A549 treated with DMSO at 1 μM for 4 hours (cell line): ENCODE data around the gene MBD3L2B. TPM values are rescaled to one million over a fixed set of nuclear protein-coding genes. Genes with fewer than 3 reads are reported as not detected.

Experiments
- total RNA-seq: library from RNA; stranded (reverse); fragments of 200-300 nt; extraction: Qiagen RNA extraction; gene quantifications from 5 replicates; pipeline ENCODE4 v1.2.3, GENCODE V29; 2022; ENCODE audit warnings: low read depth

MBD3L2B gene
- not detected in 5 replicates for total RNA-seq

DNA sequence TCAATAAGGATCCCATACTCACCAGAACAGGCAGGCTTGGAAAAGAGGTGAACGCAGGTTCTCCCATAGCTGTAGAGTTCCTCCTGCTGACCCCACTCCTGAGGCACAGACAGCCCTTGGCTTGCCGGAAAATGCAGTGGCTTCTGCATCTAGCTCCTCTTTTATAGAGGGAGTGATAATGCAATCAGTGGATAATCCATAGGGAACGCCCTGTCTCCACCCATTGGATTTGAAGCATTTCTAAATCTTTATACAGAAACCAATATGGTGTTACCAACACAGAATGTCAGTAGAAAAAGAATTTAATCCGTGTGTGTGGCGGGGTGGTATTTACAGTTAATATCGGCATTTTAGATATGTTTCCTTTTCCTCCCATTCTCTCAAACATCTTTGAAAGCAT lies at the start of gene MBD3L2B:
Gene MBD3L2B (minus strand): TSS at position 101 of the 400 bp plus-strand sequence. CDS start 34 bp downstream, at position 67.

DNA sequence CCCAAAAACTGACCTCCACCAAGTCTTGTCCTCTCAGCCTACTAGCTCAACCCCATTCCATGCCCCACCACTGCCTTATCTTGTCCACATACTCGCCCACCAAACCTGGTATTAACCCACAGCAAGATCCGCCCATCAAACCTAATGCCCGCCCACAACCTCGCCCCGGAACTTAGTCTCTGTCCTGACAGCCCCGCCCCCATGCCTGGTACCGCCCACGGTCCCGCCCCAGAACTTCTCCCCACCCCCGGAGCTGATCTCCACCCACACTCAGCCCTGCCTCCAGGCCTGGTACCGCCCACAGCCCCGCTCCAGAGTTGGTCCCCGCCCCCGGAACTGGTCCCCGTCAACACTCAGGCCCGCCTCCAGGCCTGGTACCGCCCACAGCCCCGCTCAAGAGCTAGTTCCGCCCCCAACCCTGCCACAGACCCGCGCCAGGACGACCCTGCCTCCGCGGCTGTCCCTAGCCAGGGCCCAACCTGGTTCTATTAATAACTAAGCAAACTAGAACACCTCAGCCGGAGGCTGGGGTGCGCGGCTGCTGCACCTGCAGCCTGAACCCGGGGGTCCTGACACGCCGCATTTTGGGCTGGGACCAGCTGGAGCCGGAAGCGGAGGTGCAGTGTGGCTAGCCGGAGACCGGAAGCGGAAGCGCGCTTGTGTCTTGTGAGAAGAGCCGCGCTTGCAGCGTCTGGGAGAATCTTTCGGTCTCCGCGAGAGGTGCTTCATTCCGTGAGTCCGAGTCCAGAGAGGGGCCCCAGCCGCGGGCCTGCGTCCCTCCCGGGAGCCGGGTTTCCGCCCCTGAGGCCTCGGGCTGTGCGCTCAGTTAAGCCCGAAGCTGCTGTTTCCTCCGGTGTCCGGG lies 48.0 kb upstream of the MBD3L2B start, which contains the start of gene ZNF557:
Gene ZNF557 (plus strand): TSS at position 662 of the 862 bp plus-strand sequence. CDS start 5,372 bp downstream, outside the sequence.

DNA sequence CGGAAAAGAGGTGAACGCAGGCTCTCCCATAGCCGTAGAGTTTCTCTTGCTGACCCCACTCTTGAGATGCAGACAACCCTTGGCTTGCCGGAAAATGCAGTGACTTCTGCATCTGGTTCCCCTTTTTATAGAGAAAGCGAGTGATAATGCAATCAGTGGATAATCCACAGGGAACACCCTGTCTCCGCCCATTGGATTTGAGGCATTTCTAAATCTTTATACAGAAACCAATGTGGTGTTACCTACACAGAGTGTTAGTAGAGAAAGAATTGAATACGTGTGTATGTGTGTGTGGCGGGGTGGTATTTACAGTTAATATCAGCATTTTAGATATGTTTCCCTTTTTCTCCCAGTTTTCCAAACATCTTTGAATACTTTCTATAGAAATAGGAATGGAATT lies 37.3 kb upstream of the MBD3L2B start, which contains the start of gene MBD3L3:
Gene MBD3L3 (minus strand): TSS at position 101 of the 400 bp plus-strand sequence. CDS start 71 bp downstream, at position 30.

DNA sequence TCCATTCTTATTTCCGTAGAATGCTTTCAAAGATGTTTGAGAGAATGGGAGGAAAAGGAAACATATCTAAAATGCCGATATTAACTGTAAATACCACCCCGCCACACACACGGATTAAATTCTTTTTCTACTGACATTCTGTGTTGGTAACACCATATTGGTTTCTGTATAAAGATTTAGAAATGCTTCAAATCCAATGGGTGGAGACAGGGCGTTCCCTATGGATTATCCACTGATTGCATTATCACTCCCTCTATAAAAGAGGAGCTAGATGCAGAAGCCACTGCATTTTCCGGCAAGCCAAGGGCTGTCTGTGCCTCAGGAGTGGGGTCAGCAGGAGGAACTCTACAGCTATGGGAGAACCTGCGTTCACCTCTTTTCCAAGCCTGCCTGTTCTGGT lies 27.8 kb upstream of the MBD3L2B start, which contains the start of gene MBD3L2:
Gene MBD3L2 (plus strand): TSS at position 301 of the 400 bp plus-strand sequence. CDS start 53 bp downstream, at position 354.

DNA sequence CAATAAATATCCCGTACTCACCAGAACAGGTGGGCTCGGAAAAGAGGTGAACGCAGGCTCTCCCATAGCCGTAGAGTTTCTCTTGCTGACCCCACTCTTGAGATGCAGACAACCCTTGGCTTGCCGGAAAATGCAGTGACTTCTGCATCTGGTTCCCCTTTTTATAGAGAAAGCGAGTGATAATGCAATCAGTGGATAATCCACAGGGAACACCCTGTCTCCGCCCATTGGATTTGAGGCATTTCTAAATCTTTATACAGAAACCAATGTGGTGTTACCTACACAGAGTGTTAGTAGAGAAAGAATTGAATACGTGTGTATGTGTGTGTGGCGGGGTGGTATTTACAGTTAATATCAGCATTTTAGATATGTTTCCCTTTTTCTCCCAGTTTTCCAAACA lies 18.8 kb upstream of the MBD3L2B start, which contains the start of gene MBD3L4:
Gene MBD3L4 (minus strand): TSS at position 101 of the 400 bp plus-strand sequence. CDS start 35 bp downstream, at position 66.

DNA sequence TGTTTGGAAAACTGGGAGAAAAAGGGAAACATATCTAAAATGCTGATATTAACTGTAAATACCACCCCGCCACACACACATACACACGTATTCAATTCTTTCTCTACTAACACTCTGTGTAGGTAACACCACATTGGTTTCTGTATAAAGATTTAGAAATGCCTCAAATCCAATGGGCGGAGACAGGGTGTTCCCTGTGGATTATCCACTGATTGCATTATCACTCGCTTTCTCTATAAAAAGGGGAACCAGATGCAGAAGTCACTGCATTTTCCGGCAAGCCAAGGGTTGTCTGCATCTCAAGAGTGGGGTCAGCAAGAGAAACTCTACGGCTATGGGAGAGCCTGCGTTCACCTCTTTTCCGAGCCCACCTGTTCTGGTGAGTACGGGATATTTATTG lies 9.0 kb upstream of the MBD3L2B start, which contains the start of gene MBD3L5:
Gene MBD3L5 (plus strand): TSS at position 301 of the 400 bp plus-strand sequence. CDS start 34 bp downstream, at position 335.

Other genes starting within 250 kb of the MBD3L2B start
- 7.0 to 8.7 TPM (median 8.2 TPM) in 5 replicates for gene VAV1, start 248.7 kb downstream of the MBD3L2B start, total RNA-seq
- gene ADGRE1, start 133.9 kb downstream of the MBD3L2B start, total RNA-seq = 4.6 to 6.8 TPM (median 5.3 TPM) in 5 replicates
- gene MBD3L5, start 9.1 kb upstream of the MBD3L2B start, total RNA-seq = not detected in 5 replicates
- not detected in 5 replicates for gene MBD3L4, start 18.7 kb upstream of the MBD3L2B start, total RNA-seq
- gene MBD3L2, start 27.9 kb upstream of the MBD3L2B start, total RNA-seq = not detected in 5 replicates
- gene MBD3L3, start 37.2 kb upstream of the MBD3L2B start, total RNA-seq = not detected in 5 replicates
- 2.4 to 3.3 TPM (median 3.0 TPM) in 5 replicates for gene ZNF557, start 48.3 kb upstream of the MBD3L2B start, total RNA-seq